Testis (tissue), 3 donors: ENCODE data around the gene SEH1L. TPM values are rescaled to one million over a fixed set of nuclear protein-coding genes. Genes with fewer than 3 reads are reported as not detected.

Experiments used
- DNase-seq: peaks from one replicate; pipeline ENCODE4 v3.0.0-alpha.2; 2019
- H3K27ac ChIP-seq, 2 donors: fragments of 200-600 bp; sonication (generic); one replicate each; pipeline ENCODE4 v1.5.1; 2019
- H3K27me3 ChIP-seq: fragments of 200-600 bp; sonication (generic); one replicate; pipeline ENCODE4 v1.5.1; 2019
- H3K36me3 ChIP-seq: fragments of 200-600 bp; sonication (generic); one replicate; pipeline ENCODE4 v1.5.1; 2017; ENCODE audit warnings: low read depth; ENCODE audit errors: missing control alignments
- H3K4me1 ChIP-seq: fragments of 200-600 bp; sonication (generic); one replicate; pipeline ENCODE4 v1.5.1; 2019
- H3K4me3 ChIP-seq, 2 donors: fragments of 200-600 bp; sonication (generic); one replicate each; pipeline ENCODE4 v1.5.1; 2017 to 2019
- H3K9me3 ChIP-seq: fragments of 200-600 bp; sonication (generic); one replicate; pipeline ENCODE4 v1.5.1; 2017
- CTCF ChIP-seq, 3 experiments: fragments of 450-650 bp in 2 of 3; fragments of 200-600 bp in 1 of 3; sonication (generic) in 1 of 3; IDR thresholded peaks; one replicate each; pipeline ENCODE4 v1.5.1; 2016 to 2019; ENCODE audit warnings: antibody characterized with exemption in 3 of 3, mild to moderate bottlenecking in 2 of 3, moderate library complexity in 1 of 3
- POLR2A ChIP-seq: fragments of 450-650 bp; IDR thresholded peaks from one replicate; pipeline ENCODE4 v1.6.1; 2017; ENCODE audit warnings: antibody characterized with exemption, mild to moderate bottlenecking, moderate library complexity
- WGBS, 2 donors: methylation state at CpG; one replicate each; pipeline ENCODE4 v1.1.5; 2018; 5-methylcytosine and 5-hydroxymethylcytosine counted together
- intact Hi-C: fragments of 100-400 bp; cut with DNase I; formaldehyde crosslinking; loops from one replicate; pipeline ENCODE4 v1.15.1; 2023; ENCODE audit warnings: low total_unique reads
- polyA plus RNA-seq: library from polyadenylated mRNA; stranded (reverse); fragments of 350-450 nt; fragmentation: Illumina TruSeq; extraction: RNeasy Lipid Tissue Mini Kit (QIAGEN cat#74804); gene quantifications from one replicate; pipeline ENCODE4 v1.2.3, GENCODE V29; 2014; ENCODE audit warnings: low read depth, low replicate concordance; ENCODE audit not compliant: insufficient read depth
- total RNA-seq, 2 donors: library from RNA; depleted of rRNA; stranded (reverse); fragments of >200 nt; gene quantifications; one replicate each; pipeline ENCODE4 v1.2.3, GENCODE V29; 2016

SEH1L gene
- total and polyA plus RNA-seq, 3 donors from 2014 or later, result 33.5 to 43.5 (median 37.1) TPM

DNA sequence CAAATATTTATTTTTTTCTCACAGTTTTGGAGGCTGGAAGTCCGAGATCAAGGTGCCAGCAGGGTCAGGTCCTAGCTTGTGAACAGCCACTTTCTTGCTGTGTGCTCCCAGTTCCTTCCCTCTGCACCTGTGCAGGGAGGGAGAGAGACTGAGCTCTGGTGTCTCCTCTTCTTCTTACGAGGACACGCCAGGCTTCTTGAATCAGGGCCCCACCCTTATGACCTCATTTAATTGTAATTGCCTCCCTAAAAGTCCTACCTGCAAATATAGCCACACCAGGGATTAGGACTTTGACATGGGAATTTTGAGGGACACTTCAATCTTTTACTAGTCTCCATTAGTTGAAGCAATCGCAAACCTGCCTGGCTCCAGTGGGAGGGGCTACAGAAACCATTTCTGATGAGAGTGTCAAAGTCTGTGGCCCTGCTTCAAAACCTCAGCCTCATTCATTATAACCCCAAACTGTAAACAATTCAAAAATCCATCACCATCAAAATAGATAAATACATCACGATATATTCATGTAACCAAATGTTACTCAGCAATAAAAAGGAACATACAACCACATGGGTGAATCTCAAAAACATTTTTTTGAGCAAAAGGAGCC lies 18.2 kb upstream of the SEH1L start:
- no peak for TF ChIP-seq CTCF (IDR thresholded peaks at IDR 0.05)
- no peak for TF ChIP-seq POLR2A
- no peaks in the 10 kb centered on the region for H3K36me3 ChIP-seq
- H3K27me3 ChIP-seq, result no peaks in the 10 kb centered on the region
- H3K4me1 ChIP-seq, result no peaks in the 10 kb centered on the region
- no peak overlapping the region for H3K4me3 ChIP-seq
- H3K27ac ChIP-seq, result no peak overlapping the region
- H3K9me3 ChIP-seq, result no peaks in the 10 kb centered on the region
- 89 to 92% methylated on average over 5 of the region's 5 CpGs for WGBS, 2 donors
- intact Hi-C loops, result loop anchor here (5.0 kb wide), 1 partner anchor 192 kb away; no protein-coding TSS in a partner anchor
- no peak for DNase-seq

DNA sequence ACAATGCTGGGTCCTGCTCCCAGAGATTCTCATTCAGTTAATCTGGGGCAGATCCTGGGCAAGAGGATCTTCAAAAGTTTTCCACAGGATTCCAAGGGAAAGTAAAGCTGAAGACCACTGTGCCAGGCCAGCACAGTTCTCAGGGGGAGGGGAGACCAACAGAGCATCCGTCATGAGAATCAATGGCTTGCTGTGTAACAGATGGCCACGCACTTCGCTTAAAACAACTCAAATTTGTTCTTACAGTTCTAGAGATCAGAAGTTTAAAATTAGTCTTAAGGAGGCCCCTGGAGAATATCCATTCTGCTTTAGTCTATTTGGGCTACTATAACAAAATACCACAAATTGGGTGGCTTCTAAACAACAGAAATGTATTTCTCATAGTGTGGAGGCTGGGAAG lies 17.4 kb upstream of the SEH1L start:
- 82 to 93% methylated on average over 3 of the region's 3 CpGs for WGBS, 2 donors
- H3K27me3 ChIP-seq, result no peaks in the 10 kb centered on the region
- intact Hi-C loops, result loop anchor here (5.0 kb wide), 1 partner anchor 193 kb away; no protein-coding TSS in a partner anchor

GRCh38 chr18:12930908-12931307 lies 16.9 kb upstream of the SEH1L start:
- DNase-seq, result no peak
- 55 to 78% methylated on average over 3 of the region's 3 CpGs for WGBS, 2 donors
- H3K27me3 ChIP-seq, result no peaks in the 10 kb centered on the region
- no peaks in the 10 kb centered on the region for H3K9me3 ChIP-seq
- no peak for TF ChIP-seq CTCF (IDR thresholded peaks at IDR 0.05)
- TF ChIP-seq POLR2A, result no peak
- H3K4me1 ChIP-seq, result no peaks in the 10 kb centered on the region
- H3K36me3 ChIP-seq, result no peaks in the 10 kb centered on the region
- H3K27ac ChIP-seq, result no peak overlapping the region
- intact Hi-C loops, result loop anchor here (5.0 kb wide), 1 partner anchor 194 kb away; no protein-coding TSS in a partner anchor
- H3K4me3 ChIP-seq, result no peak overlapping the region

More for the DNA sequence above, 17.4 kb upstream of the SEH1L start:
- Histone ChIP-seq H3K27ac (no peak overlapping the region), H3K4me1 (no peaks in the 10 kb centered on the region), H3K36me3 (no peaks in the 10 kb centered on the region), H3K9me3 (no peaks in the 10 kb centered on the region), H3K4me3 (no peak overlapping the region)
- TF ChIP-seq CTCF (IDR thresholded peaks at IDR 0.05) (no peak), POLR2A (no peak)
- no peak for DNase-seq

GRCh38 chr18:12933327-12933726 lies 14.5 kb upstream of the SEH1L start:
- Histone ChIP-seq H3K36me3 (no peaks in the 10 kb centered on the region), H3K4me3 (no peak overlapping the region), H3K27me3 (no peaks in the 10 kb centered on the region), H3K27ac (no peak overlapping the region), H3K9me3 (no peaks in the 10 kb centered on the region), H3K4me1 (no peaks in the 10 kb centered on the region)
- TF ChIP-seq POLR2A (no peak), CTCF (IDR thresholded peaks at IDR 0.05) (no peak)
- intact Hi-C loops, result loop anchor here (5.0 kb wide), 1 partner anchor 196 kb away; no protein-coding TSS in a partner anchor
- DNase-seq, result no peak
